Amygdala (tissue), 56 donors: Measurements from ENCODE around the gene TBX5.

Source experiments
- DNase-seq, 56 donors: peaks; one replicate each; lab custom pipeline; 2025; lab: John Stamatoyannopoulos, UW

TBX5 gene

GRCh38 chr12:114406984-114407841, 1.3 kb upstream of the TBX5 start:
- DNase-seq, result no peak

- DNase-seq, result no peak
These were observed 506 bp upstream of the TBX5 start for GRCh38 chr12:114406316-114406983.

DNA sequence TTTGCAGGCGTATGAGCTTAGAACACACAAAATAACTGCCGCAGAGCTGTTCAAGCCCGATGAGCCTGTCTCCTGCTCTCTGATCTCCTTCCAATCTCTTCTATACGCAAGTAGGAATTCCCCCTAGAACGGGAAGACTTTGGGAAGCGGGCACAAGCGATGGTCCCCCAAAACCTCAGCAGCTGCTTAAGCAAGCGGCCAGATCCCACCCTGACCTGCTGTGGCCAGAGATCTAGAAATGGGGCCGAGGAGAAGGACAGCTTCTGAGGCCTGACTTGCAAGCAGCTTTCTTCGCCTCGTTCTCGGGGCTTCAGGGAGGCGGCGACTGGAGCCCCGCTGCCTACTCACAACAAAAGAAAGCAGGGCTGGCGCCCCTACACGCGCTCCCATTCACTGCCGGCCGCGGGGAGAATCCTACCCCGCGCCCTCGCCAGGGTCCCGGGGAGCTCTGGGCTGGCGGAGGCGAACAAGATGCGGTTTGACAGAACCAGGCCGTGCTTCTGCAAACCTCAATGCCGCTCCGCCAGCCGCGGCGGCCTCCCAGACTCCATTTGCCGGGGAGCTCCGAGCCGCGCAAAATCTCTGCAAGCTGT, 922 bp downstream of the TBX5 start:
- DNase-seq, result no peak

DNA sequence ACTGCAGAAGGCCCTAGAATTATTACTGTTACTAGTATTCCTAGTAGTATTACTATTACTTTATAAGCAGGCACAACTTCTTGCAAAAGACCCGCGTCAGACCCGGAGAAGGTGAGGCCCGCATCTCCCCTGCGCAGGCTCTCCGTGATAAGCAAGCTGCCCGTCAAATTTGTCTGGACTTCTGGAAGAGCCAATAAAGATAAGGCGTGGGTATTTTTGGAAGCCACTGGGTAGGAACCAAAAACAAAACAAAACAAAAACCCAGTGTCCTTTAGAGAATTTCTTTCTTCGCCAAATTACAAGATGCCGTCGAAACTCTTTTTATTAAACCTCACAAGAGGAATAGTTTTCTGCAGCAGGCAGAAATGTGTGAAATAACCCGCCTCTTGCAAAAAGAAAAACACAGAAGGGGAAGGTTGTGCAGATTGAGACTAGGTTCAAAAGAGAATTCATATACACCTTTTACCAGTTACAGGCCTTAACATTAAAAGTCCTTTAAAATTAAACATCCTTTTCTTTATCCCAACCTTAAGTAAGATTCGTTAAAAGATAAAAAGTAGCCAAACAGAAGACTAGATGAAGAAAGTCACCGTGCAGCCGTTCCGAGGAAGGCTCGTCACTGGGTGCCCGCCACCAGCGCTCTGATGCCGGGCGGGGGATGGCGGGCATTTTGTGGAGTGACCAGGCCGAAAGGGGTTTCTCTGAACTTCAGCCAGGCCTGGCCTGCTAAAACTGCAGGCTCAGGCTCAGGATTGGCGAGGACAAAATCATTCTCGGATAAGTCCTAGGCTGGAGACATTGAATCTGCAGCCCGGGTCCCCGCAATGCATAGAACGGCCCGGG, 1.6 kb downstream of the TBX5 start:
- DNase-seq, result no peak

DNA sequence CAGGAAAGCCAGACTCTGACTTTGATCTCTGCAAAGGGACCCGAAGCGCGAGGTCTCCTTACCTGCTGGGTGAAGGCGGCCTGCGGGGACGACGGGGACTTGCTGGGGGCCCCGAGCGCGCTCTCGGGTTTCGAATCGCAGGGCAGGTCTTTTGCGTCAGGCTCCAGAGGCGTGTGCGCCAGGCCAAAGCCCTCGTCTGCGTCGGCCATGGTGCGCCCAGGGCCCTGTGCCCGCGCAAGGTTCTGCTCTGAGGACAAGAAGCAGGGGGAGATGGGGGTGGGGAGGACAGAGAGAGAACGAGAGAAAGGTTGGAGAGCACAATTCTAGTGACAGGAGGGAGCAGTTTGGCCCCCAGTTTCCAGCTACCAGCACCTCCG, 2.3 kb downstream of the TBX5 start:
- DNase-seq, result no peak

DNA sequence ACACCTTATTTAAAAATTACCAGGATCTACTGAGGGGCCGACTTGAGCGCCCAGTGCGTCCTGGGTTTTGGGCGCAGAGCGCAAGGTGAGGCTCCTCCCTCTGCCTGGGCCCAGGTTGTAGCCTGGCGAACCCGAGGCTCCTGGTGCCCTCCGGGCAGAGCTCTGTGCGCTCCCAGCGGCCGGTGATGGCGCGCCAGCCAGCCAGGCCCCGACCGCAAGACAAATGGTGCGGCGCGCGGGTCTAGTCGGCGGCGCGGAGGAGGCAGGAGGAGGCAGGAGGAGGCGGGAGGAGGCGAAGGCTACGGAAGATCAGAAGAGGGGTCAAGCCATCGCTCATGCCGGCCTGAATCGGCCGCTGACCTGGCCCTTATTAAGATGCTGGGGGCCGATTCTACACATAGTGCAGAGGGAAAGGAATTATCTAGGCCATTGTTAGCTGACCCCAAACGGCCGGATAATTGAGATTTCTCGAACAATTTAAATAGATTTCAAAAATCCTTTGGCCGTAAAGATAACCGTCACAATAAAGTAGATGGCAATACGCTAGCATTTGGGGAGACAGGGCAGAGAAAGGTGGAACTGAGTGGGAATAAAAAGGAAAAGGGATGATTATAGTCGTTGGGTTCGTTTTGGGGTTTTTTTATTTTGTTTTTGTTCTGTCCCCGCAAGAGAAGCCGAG, 2.8 kb downstream of the TBX5 start:
- DNase-seq, result no peak

DNA sequence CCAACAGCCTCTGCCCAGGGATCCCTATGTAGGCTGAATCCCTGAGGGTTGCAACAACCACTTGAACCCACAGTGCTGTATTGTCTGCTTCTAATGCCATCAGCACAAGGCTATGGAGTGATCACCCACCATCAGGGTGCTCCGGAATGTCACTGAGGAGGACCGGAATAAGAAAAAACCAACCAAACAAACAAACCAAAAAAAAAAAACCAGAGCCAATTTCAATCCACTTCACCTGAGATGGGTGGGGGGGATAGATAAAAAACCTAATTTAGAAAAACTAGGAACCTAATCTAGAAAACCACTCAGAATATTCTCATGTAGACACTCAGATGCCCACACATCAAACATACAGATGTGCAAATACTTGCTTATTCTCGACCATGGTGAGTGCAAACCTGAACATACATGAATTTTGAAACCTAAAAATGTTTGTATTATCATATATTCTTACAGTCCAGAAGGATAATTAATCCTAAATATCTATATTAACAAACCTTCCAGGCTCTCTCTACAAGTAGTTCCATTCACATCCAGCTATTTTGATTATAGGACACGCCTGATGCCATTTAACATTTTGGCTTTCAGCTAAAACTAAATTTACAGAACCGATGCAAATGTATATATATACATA, 3.7 kb downstream of the TBX5 start:
- DNase-seq, result no peak

- no peak for DNase-seq
These were observed 4.4 kb downstream of the TBX5 start for GRCh38 chr12:114401328-114402083.

DNA sequence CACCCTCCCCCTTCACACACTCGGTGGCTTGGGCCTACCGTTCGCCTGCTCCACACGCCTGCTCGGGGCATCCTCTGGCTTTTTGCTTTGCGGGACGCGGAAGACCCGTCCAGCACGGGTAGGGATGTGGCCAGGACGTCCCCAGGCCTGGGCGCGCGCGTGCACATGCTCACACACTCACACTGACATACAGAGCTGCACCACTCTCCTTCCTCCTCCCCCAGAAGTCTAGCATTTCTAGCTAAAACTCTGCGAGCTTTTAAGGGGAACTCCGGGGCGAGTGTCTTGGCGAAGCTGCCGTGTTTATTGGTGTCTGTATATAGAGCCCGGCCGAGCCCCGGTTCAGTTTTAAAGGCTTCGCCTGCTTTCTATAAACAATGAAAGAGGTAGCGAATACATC, 5.0 kb downstream of the TBX5 start:
- DNase-seq, result no peak

GRCh38 chr12:114400361-114400811, 5.6 kb downstream of the TBX5 start:
- DNase-seq, result no peak

DNA sequence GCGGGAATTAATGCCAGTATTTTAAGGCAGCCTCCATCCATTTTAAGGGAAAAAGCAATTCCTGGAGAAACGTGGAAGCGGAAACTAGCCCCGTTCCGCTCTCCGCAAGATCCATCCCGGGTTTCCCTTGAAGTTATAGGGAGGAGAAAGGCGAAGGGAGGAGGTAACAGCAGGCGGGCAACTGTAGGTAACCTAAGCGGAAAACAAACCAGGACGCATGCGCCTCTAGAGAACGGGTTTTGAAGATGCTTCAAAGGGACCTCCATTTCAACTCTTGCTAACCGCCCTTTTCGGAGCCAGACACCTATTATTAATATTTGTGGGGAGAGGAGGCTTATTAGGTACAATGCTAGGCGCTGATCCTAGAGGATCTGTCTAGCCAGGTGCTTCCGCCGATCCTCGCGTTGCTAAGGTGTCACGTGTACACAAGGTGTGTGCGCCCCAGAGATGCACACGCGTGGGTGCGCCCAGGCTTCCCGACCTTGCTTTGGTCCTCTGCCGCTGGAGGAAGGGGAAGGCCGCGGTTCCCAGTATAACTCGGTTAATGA, 6.2 kb downstream of the TBX5 start:
- DNase-seq, result no peak

DNA sequence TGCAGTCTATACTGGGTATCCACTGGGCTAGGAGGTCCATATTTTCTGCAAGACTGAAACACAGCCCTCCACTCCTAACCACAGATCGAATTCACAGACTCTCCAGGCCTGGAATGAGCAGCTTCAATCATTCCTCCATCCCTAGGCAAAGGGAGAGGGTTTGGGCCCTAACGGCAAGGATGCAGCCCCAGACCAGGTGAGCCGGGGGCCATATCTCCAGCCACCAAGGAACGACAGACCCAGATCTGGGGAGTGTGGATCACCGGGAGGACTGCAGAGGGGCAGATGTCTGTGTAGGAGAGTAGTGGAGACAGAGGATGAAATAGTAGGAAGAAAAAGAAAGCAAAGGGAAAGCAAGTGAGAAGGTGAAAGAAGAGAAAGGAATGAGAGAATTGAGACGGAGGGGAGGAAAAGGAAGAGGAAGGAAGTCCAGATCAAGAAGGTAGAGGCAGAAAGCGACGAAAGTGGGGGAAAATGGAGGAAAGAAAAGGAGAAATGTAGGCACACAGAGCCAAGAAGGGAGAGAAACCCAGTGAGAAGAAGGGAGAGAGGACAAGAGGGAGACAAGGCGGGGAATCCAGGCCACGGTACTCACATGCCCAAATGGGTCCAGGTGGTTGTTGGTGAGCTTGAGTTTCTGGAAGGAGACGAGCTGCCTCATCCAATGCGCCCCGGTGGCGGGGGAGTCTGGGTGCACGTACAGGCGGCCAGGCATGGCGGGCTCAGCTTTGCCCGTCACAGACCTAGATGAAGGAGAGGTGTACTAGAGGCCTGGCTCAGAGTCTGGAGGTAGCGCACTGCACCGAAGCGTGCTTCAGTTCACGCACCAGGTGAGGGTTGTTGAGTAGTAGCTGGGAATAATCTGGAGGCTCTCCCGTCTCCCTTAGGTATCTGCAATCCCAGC, 7.7 kb downstream of the TBX5 start:
- DNase-seq, result no peak

DNA sequence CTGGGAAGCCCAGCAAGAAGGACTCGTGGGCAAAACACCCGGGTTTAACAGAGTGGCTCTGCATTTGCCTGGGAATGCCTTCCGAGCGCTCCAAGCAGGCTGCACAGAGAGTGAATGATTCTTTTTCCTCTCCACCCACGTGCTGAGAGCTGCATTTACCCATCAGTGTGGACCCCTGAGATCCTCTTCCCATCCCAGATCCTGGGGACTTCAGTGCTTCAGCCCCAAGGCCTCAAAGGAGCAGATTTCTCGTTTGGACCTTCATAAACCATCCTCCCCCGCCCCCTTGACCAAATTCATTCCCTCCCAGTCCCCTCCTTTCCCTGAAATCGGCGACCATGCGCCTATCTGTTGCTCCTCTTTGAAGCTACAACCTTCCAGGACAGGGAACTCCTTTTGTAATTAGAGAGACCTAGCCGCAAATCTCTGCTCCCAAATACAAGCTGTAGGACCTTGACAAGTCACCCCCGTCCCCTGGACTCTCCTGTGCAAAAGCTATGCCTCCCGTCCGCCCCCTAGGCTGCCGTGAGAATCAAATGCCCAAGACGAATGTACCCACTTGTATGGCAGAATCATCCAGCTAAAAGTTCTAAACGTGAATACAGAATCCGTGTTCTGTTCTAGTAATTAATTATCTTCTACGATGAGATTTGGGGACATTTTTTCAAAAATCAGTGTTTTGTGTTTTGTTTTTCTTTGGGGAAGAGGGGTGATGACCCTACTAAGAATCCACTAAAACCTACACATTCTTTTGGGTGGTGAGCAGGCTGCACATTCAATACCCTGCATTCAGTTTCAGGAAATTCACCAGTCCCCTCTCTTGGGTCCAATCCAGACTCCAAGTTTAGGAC, 8.8 kb downstream of the TBX5 start:
- no peak for DNase-seq

- no peak for DNase-seq
These were observed 9.6 kb downstream of the TBX5 start for GRCh38 chr12:114396153-114396868.

GRCh38 chr12:114395755-114396152, 10.2 kb downstream of the TBX5 start:
- no peak for DNase-seq

GRCh38 chr12:114395233-114395632, 10.7 kb downstream of the TBX5 start:
- DNase-seq, result no peak
